Neural progenitor cell (in vitro differentiated cells): ENCODE results near the gene MC1R.

Experiments used
- CTCF ChIP-seq: fragments of 200-600 bp; sonication (generic); IDR thresholded peaks from 2 replicates; pipeline ENCODE4 v1.5.1; 2017; ENCODE audit warnings: antibody characterized with exemption, mild to moderate bottlenecking
- EZH2 ChIP-seq: fragments of 200-600 bp; sonication (generic); IDR thresholded peaks from 2 replicates; pipeline ENCODE4 v1.6.1; 2017; ENCODE audit warnings: antibody characterized with exemption, mild to moderate bottlenecking, moderate library complexity
- EZH2phosphoT487 ChIP-seq: fragments of 200-600 bp; sonication (generic); IDR thresholded peaks from 2 replicates; pipeline ENCODE4 v1.6.1; 2017; ENCODE audit warnings: antibody characterized with exemption

DNA sequence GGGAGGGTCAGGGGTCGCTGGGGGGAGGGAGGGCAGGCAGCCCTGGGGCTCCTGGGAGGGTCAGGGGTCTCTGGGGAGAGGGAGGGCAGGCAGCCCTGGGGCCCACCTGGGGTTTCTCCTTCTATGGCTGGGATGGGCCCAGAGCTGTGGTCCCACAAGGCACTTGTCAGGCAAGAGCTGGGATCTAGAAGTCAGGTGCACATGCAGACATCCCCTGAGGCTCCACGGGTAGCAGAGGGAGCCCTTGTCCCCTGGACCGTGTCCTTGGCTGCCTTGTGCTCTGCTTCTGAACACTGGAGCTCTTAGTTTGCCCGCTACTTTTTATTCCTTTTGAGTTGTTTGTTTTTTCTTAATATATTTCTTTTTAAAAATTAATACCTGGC lies 6.3 kb downstream of the MC1R start:
- TF ChIP-seq CTCF: no peak
- no peak for TF ChIP-seq EZH2
- TF ChIP-seq EZH2phosphoT487: no peak
